SK-N-SH (cell line): ENCODE results near the gene IGFBP7.
"Not testable (repeated sequence)": the region's sequence is repeated elsewhere in the genome, so short reads cannot be mapped to it uniquely, and the experiment has no call there.

Source experiments
- CTCF ChIP-seq: fragments of 200-600 bp; sonication (generic); IDR thresholded peaks from 2 replicates; pipeline ENCODE4 v1.6.1; 2017; ENCODE audit warnings: antibody characterized with exemption, mild to moderate bottlenecking, moderate library complexity
- EP300 ChIP-seq, 2 experiments: IDR thresholded peaks; 2 replicates each; pipeline versions ENCODE4 v1.4.0 to v1.6.1; 2012; ENCODE audit warnings: borderline replicate concordance in 1 of 2, low read depth in 1 of 2, low read length in 1 of 2
- FOXJ3 ChIP-seq: sonication (generic); formaldehyde crosslinking; IDR thresholded peaks from 2 replicates; pipeline ENCODE4 v1.5.1; 2020; ENCODE audit warnings: mild to moderate bottlenecking, missing genetic modification reagents
- MAX ChIP-seq: IDR thresholded peaks from 2 replicates; pipeline ENCODE4 v1.4.0; 2012; ENCODE audit warnings: low read depth
- POLR2AphosphoS5 ChIP-seq: IDR thresholded peaks from 2 replicates; pipeline ENCODE4 v1.6.1; 2012; ENCODE audit warnings: low read depth, low read length
- RCOR1 ChIP-seq: fragments of 150-350 bp; IDR thresholded peaks from 2 replicates; pipeline ENCODE4 v1.6.1; 2017; ENCODE audit warnings: antibody characterized with exemption, low read length
- REST ChIP-seq: IDR thresholded peaks from 2 replicates; pipeline ENCODE4 v1.6.1; 2012; ENCODE audit warnings: mild to moderate bottlenecking, low read depth, low read length, moderate library complexity
- RFX5 ChIP-seq: IDR thresholded peaks from 2 replicates; pipeline ENCODE4 v1.6.1; 2012; ENCODE audit warnings: mild to moderate bottlenecking, improper control_type of control experiment, low read length
- SIN3A ChIP-seq: IDR thresholded peaks from 2 replicates; pipeline ENCODE4 v1.6.1; 2012; ENCODE audit warnings: low read depth, mild to moderate bottlenecking, low read length, moderate library complexity, borderline replicate concordance
- YY1 ChIP-seq: IDR thresholded peaks from 2 replicates; pipeline ENCODE4 v1.4.0; 2012; ENCODE audit warnings: low read depth, mild to moderate bottlenecking
- ZBTB33 ChIP-seq: IDR thresholded peaks from 2 replicates; pipeline ENCODE4 v1.4.0; 2012; ENCODE audit warnings: low read depth, borderline replicate concordance

- TF ChIP-seq CTCF; YY1; MAX; EP300 (IDR thresholded peaks at IDR 0.05; ENCODE audit: borderline replicate concordance in 1 of 2, low read depth in 1 of 2, low read length in 1 of 2); POLR2AphosphoS5; ZBTB33; FOXJ3 (CRISPR knock-in tag); SIN3A; REST; RFX5; RCOR1: not testable (repeated sequence)
Measured at GRCh38 chr4:57047046-57047445, 63.1 kb downstream of the IGFBP7 start.
